GM18520 (cell line): ENCODE data around the gene ZDHHC14.
A peak's percentile ranks its signal among the peaks of the same experiment; 100 is the strongest.

Source experiments
- ATAC-seq: cut with Tn5 transposase; IDR thresholded peaks from one replicate; pipeline ENCODE4 v1.9.1; 2021; ENCODE audit not compliant: unreplicated experiment

Gene ZDHHC14

DNA sequence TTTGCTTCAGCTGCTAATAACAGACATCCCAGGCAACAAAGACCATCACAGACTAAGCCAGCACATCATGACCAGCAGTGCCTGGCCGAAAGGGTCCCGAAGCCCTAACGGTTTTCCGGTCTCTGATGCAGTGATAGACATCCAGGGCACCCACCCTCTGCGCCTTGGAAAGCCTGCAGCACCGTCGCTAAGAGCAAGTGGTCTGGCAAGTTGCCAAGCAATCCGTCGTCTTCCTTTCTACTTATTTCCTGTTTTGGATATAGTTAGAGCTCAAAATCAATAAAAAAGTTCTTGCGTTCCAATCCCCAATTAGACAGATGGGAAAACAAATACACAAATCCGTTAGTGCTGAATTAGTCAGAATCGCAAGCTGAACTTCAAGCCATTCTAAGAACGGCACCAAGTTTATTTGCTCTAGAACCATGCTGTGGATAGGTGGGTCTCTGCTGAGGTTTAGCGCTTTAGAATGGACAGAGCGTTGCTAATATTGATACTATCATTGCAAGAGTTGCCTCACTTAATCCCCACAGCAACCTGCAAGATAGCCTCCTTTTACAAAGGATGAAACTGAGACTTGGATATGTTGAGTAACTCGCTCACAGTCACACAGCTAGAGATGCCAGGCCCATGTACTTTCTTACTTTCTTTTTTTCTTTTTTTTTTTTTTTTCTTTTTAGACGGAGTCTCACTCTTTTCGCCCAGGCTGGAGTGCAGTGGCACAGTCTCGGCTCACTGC lies 278.7 kb downstream of the ZDHHC14 start:
- no peak for ATAC-seq

DNA sequence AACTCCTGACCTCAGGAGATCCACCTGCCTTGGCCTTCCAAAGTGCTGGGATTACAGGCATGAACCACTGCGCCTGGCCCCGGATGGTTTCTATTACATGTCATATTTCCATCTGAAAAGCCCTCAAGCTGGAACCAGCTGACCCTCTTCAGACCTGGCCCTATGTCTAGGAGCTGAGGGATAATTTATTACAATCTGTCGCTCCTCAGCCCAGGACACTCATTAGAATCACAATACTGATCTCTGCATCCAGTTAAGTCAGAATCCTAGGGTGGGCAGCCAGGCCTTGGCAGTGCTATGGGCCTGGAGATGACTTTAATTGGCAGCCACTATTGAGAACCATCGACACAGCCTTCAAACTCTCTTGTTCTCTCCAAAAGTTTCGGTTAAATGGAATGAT lies 279.4 kb downstream of the ZDHHC14 start:
- ATAC-seq = no peak

DNA sequence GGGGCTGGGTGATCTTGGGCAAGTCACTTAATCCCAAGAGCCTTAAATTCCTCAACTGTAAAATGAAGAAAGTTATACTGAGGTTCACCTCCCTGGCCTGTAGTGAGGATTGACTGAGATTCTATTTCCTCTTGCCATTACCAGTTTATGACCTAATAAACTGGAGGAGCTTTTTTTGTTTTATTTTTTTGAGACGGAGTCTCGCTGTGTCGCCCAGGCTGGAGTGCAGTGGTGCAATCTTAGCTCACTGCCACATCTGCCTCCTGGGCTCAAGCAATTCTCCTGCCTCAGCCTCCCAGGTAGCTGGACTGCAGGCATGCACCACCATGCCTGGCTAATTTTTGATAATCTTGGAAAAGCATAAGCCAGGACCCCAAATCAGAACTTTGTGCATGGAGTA lies 280.7 kb downstream of the ZDHHC14 start:
- ATAC-seq = no peak

DNA sequence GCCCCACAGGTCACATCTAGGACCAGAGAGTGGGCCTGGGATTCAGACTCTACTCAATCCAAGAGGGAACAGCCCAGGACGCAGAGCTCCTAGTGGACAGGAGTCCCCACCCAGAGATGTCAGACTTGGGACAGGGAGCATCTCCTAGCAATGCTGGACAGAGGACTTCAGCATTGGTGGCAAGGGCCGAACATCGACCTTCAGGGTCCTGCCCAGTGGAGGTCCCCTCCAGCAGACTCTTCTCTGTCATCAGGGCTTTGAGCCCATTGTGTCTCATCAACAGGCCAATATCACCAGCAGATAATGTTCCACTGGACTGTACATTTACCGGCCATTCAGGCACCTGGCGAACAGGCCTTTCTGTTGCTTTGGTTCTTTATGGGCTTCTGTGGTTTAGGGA lies 282.3 kb downstream of the ZDHHC14 start:
- no peak for ATAC-seq

DNA sequence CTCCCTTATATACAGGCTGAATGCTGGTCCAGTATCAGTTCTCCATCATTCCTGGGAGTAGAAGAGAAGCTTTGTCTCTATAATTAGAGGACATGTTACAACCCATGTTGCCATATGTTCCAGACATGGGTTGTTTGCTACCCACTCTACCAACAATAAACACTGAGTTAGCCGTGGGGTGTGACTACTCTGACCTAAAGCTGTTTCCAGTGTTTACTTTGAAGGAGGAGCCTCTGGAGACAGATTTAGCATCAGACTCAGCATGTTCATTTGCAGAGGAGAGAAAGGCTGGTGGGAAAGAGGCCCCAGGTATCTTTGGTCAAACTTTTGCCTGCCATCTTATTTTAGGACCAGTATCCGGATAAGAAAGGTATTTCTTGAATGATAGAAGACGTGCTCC lies 284.2 kb downstream of the ZDHHC14 start:
- ATAC-seq = no peak

DNA sequence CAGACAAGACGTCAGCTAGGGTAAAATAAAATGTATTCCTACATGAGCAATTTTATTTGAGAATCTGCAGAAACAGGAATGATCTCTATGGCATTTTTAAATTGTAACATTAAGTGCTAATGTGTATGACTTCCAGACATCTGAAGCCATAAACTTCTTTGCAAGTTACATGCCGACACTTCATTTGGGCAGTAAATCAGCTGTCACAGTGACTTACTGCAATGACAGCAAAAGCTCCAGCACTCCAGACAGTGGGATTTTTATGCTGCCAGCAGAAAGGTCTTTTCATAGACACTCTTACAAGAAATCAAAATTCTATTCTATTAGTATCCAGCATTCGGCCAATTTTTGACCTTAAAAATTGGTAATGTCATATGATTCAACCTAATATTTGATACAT lies 285.7 kb downstream of the ZDHHC14 start:
- ATAC-seq = no peak

DNA sequence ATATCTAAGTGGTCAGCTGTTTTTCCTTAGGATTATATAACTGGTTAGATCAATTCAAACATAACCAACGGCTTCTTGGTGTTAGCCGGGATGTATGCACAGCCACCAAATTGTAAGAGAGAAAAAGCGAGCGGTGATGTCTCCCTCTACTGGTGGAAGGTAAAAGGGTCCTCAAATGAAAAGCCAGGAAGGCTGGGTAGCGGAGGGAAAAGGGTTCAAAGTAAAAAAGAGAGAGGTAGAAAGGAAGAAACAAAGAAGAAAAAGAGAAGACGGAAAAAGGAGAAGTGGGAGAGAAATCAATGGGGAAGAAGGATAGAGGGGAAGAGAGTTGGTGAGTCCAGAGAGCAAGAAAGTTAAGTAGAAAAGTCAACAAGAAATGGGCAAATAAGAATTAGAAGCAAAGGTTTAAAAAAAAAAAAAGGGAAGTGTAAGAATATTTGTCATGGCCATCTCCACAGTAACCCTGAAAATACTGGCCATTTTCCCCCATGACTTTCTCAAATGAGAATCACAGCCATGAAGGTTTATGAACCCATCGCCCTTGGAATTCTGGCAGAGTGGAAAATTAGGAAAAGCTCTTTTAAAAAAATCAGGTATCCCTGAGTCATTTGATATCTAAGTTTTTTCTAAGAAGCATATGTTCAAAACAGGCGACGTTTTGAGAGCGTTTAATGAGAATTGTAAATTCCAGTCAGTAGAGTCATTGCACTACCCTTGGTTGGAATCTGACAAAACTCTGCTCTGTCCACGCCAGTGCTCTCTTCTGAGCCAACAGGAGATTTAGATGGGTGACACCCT lies 286.4 kb downstream of the ZDHHC14 start:
- no peak for ATAC-seq

DNA sequence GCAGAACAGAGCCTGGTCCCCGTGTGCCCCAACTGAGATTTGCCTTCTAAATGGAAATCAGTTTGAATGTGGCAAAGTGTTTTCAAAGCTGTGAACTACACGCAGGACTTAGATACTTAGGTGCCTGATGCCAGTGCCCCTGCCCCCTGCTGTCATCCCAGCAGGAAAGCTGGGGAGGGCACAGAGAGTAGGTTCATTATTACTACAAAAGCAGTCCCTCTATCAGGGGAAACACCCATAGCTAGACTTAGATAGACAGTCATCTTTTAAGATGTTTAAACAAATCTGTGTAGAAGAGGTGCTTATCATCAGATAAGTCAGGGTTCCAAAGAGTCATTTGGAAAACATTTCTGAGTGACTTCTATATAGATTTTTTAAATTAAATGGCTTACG lies 287.0 kb downstream of the ZDHHC14 start:
- peak; percentile 40 for ATAC-seq

DNA sequence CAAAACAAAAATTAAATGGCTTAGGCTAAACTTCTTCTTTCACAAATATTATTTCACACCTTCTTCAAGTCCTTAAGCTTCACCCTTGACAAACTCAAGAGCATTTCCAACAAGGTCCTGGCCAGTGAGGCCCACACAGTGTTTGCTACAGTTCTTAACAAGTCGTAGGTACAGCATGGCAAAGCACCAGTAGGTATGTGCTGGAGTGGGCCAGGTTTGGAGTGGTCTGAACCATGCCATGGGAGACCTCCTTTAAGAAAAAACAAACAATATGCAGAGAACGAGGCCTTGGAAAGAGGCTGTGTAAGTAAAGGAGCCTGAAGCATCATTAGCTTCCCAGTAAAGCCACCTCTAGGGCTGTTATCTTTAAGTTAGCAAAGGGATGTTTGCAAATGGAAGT lies 287.7 kb downstream of the ZDHHC14 start:
- no peak for ATAC-seq

DNA sequence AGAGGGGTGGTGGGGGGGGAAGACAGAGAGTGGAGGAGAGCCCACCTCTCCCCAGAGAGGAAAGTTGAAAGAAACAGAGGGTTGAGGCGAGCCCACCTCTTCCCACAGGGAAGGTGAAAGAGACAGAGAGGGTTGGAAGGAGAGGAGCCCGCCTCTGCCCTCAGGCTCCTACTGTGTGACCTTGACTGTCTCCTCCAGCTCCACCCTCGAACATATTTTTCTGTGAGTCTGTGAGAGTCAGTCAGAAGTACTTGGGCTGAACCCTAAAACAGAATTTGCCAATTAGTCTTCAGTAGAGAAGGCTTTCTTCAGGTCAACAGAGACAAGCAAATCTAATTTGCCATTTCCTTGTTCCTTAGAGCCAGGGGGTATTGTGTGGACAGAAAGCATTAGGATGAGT lies 288.3 kb downstream of the ZDHHC14 start:
- no peak for ATAC-seq

DNA sequence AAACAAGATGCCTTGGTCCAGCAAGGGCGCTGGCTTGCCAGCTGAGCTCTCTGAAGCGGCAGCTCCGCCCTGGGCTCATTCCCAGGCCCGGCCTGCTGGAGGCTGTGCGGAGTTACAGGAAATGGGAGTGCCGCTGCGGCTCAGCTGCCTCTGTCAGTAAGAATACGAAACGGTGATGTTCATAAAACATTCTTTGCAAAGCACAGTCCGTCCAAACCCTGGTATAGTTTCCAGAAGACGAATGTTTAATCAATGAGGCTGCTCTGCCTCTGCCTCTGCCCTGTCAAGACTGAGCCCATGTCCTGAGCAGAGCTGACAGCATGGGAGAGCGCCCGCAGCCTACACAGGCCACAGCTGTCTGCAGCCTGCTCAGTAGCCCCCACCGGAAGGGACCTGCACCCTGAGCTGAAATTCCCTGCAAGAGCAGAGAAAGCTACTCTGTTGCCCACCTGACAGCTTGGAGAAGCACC lies 288.8 kb downstream of the ZDHHC14 start:
- ATAC-seq = no peak

DNA sequence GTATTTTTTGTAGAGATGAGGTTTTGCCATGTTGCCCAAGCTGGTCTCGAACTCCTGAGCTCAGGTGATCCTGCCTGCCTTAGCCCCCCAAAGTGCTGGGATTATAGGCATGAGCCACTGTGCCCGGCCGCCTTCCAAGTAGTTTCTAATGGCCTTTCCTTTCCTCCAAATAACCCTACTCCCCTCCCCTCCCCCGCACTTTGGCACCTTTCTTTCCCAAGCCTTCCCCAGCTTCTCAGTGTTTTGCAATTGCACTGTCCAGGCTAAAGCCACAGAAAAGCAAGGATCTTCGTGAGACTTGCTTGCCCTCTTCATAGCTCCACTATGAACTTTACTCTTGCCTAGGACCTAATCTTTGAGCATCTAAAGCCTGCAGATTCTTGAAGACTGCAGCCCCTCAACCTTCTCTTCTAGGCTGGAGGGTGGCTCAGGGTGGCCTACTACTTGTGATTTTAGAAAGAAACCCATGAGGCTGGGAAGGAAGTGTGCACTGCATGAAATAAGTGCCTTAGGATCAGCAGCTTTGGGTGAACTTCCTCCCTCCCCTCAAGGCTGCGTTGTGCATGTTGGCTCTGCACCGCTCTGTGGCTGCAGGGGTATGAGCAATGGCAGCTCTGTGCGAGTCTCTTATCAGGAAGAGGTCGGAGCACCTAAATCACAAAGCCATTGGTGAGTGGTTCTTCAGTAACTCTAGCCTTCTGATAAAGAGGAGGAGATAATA lies 289.6 kb downstream of the ZDHHC14 start:
- no peak for ATAC-seq

DNA sequence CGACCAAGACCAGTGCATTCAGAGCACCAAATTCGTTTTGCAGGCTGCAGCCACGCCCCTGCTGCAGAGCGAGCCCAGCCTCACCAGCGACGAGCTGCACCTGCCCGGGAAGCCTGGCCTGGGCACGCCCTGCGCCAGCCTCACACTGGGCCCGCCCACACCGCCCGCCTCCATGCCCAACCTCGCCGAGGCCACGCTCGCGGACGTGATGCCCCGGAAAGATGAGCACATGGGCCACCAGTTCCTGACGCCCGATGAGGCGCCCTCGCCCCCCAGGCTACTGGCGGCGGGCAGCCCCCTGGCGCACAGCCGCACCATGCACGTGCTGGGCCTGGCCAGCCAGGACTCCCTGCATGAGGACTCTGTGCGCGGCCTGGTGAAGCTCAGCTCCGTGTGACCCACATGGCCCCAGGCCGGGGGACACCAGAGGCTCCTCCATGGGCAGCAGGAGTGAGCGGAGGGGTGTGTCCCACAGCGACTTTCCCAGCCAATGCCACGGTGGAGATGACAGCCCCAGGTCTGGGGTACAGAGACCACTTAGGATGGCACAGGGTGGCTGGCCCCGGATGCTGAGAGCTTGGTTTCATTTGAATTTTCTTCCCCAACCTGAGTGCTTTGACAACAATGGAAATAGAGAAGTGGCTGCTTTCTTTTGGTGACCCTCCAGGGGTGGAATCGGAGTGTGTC lies 291.9 kb downstream of the ZDHHC14 start:
- no peak for ATAC-seq

DNA sequence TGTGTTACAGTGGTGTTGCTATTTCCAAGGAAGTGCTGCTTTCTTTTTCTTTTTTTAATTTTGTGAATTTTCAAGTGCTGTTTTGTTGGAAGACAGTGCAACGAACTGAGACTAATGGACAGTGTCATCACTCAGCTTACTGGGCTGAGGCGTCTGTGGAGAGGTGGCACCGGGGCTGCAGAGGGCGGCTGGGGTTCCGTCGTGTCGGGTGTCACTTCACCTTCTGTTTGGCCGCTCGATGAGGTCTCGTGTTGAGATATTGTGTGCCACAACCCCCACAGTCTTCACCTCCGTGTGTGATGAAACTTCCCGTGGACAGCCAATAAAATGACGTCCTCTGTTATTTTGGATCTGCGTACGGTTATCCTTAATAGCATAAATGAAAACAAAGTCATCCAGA lies 292.6 kb downstream of the ZDHHC14 start:
- no peak for ATAC-seq

DNA sequence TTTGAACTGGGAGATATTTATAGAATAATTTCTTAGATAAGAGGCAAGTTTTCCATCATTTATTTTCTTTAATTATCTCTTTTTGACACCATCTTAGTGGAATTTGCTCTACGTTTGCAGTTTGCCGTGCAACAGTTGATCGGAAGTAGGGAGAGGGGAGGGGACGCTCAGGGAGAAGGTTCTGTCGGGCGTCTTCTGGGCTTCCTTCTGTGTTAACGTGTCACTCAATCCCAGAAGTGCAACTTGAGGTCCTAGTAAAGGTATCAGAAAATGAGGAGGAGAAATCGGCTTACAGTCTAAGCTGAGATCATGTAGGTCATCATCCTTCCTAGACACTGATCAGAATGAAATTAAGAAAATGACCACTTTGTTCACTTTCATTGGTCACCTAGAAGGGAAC lies 293.1 kb downstream of the ZDHHC14 start:
- ATAC-seq = no peak

DNA sequence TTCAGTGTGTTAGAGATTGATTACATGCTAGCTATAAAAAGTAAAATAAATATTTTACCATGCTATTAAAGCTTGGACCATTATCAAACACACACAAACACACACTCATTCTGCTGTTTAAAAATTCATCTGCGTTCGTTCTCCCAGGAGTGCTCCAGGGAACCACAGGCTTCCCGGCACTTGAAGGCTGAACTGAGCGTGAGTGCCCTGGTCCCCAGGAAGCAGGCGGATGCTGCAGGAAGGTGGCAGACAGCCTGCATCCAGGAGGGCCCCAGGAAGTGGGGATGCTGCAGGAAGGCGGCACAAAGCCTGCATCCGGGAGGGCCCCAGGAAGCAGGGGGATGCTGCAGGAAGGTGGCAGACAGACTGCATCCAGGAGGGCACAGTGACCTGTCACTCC lies 294.8 kb downstream of the ZDHHC14 start:
- ATAC-seq = no peak

DNA sequence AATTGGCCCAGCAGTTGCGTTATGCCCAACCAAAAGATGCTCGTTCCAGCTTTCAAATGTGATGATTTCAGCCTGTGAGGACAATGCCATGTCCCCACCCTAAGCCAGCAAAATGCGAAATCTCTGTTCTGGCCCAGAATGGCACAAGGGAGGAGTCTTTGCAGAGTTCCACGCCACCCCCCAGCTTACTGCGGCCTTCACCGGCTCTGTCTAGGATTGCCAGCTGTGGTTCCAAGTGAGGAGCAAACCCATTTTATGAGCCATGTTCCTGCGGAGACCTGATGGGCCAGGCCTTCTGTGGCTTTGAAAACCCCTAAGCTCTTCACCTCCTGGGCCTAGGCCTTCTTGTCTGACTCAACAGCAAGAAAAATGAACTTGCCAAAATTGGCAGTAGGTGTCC lies 295.3 kb downstream of the ZDHHC14 start:
- ATAC-seq = no peak

DNA sequence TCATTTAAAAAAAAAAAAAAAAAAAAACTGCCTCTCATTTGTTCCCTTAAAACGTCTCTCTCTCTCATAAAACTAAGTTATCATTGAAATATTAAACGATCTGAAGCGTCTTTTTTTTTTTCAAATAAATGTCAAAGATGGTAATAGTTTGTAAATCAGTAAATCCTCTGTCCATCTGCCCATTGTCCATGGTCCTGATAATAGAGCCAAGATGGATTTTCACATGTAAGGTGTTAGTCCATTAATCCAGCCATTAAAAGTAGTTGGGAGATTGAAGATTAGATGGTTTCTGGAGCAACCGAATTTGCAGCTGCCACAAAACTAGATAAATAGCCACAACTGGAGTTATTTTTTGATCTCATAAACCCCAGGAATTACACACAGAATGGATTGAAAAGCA lies 296.2 kb downstream of the ZDHHC14 start:
- ATAC-seq = no peak

DNA sequence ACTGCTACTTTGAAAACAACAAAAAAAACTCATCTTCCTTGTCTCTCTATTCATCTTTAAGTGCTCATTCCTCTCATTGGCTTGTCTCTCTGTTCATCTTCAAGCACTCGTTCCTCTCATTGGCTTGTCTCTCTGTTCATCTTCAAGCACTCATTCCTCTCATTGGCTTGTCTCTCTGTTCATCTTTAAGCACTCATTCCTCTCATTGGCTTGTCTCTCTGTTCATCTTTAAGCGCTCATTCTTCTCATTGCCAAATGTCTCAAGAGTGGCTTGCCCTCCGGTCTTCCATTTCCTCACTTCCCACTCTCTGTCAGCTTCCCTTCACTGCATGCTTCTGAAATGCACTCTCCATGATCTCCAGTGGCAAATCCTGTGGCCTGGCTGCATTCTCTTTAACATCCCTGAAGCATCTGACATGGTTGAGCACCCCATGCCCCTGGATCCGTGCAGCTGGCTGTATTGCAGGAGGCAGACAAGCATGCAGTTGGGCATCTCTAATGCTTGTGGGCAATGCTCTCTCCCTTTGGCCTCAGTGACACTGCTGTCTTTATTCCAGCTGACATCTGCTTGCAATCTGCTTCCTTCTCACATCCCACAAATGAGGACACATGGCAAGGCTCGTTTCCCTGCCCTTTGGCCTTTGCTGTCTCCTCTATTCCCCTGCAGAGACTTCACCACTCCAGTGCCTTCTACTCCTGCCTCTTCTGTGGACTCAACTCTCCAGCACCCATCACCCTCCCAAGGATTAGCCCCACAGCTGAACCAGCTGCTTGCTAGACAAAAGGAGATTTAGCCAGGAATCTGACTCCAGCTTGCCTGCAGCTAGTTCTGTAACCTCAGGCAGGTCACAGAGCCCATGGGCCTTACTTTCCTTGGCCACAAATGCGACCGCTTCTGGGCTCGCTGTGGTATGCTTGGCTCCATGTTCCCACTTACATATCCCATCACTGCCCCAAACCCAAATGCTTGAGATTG lies 298.9 kb downstream of the ZDHHC14 start:
- ATAC-seq = no peak

DNA sequence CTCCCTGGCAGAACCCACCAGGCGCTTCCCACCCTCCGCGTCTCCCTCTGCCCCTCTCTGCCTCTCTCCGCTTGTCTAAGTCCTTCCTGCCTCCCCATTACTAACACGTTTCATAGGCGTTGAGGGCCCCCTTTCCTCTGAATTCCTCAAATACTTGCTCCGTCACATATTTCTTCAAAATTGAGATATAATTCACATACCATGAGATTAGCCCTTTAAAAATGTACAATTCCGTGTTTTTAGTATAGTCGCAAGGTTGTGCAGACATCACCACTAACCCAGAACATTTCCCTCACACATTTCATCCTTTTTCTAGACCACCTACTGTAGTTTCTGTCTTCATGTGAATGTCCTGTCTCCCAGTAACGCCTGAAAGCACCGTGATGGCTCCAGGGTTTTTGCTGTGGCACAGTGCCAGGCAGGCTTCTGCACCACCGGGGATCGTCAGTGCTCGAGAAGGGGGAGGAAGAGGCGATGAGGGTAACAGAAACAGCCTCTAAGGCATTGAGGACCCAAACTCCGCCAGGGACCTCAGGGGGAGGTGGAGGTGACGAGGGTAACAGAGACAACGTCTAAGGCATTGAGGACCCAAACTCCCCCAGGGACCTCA lies 300.2 kb downstream of the ZDHHC14 start:
- no peak for ATAC-seq
